IMR-90 (cell line): ENCODE measurements around the gene RPS19. TPM values are rescaled to one million over a fixed set of nuclear protein-coding genes. Genes with fewer than 3 reads are reported as not detected.

Experiments
- ATAC-seq: fragments of 200-7000 bp; cut with Tn5 transposase; 2 replicates; pipeline ENCODE4 v1.9.1; 2020; ENCODE audit warnings: low read depth, mild to moderate bottlenecking, moderate library complexity
- BruUV-seq: library from RNA; stranded (reverse); fragments of 400-500 nt; replicated peaks from 2 replicates; lab custom pipeline; 2021; lab: Mats Ljungman, UMichigan
- CTCF ChIA-PET: fragments of 300-600 bp; formaldehyde crosslinking; extraction: SDS; loops from one replicate; lab custom pipeline; 2021; ENCODE audit warnings: antibody characterized with exemption; lab: Yijun Ruan, JAX
- POLR2A ChIA-PET: fragments of 300-600 bp; sonication (Branson Sonifier 250); formaldehyde crosslinking; loops from one replicate; lab custom pipeline; 2022; ENCODE audit warnings: antibody characterized with exemption; ENCODE audit not compliant: unreplicated experiment; lab: Charles Lee
- DNase-seq: peaks from one replicate; pipeline ENCODE4 v3.0.0; 2013
- H2AFZ ChIP-seq: replicated peaks from 2 replicates; pipeline ENCODE3; 2013; ENCODE audit warnings: low read length, mild to moderate bottlenecking; ENCODE audit not compliant: poor library complexity
- H2AK5ac ChIP-seq: 2 replicates; pipeline ENCODE4 v1.6.1; 2013; ENCODE audit warnings: low read depth, low read length, inconsistent platforms
- H2AK9ac ChIP-seq: replicated peaks from 2 replicates; pipeline ENCODE3; 2013; ENCODE audit warnings: mild to moderate bottlenecking, low read depth, low read length, moderate library complexity; ENCODE audit not compliant: poor library complexity
- H2BK120ac ChIP-seq: 2 replicates; pipeline ENCODE4 v1.6.1; 2013; ENCODE audit warnings: low read depth, low read length, inconsistent platforms
- H2BK15ac ChIP-seq: 3 replicates; pipeline ENCODE4 v1.6.1; 2013; ENCODE audit warnings: low read depth, low read length, inconsistent platforms
- H2BK20ac ChIP-seq: 2 replicates; pipeline ENCODE4 v1.6.1; 2013; ENCODE audit warnings: low read depth, mild to moderate bottlenecking, inconsistent platforms, low read length, moderate library complexity
- H2BK5ac ChIP-seq: 2 replicates; pipeline ENCODE4 v1.6.1; 2013; ENCODE audit warnings: mild to moderate bottlenecking, low read depth, low read length, inconsistent platforms; ENCODE audit not compliant: poor library complexity, severe bottlenecking
- H3K14ac ChIP-seq: replicated peaks from 2 replicates; pipeline ENCODE4 v1.6.1; 2013; ENCODE audit warnings: low read depth, low read length, inconsistent platforms
- H3K18ac ChIP-seq: 2 replicates; pipeline ENCODE4 v1.6.1; 2013; ENCODE audit warnings: low read depth, low read length, control low read depth
- H3K23ac ChIP-seq: 2 replicates; pipeline ENCODE4 v1.6.1; 2013; ENCODE audit warnings: low read depth, low read length, inconsistent platforms
- H3K27ac ChIP-seq: 2 replicates; pipeline ENCODE4 v1.5.1; 2013; ENCODE audit warnings: mild to moderate bottlenecking, control low read depth, low read length; ENCODE audit not compliant: insufficient read depth
- H3K27me3 ChIP-seq: 2 replicates; pipeline ENCODE4 v1.6.1; 2013; ENCODE audit warnings: low read length; ENCODE audit not compliant: control insufficient read depth, insufficient read depth
- H3K36me3 ChIP-seq: 2 replicates; pipeline ENCODE4 v1.6.1; 2013; ENCODE audit warnings: low read length, mixed read lengths; ENCODE audit not compliant: control insufficient read depth, insufficient read depth
- H3K4ac ChIP-seq: 2 replicates; pipeline ENCODE4 v1.6.1; 2013; ENCODE audit warnings: low read depth, low read length, inconsistent platforms
- H3K4me1 ChIP-seq: 2 replicates; pipeline ENCODE4 v1.6.1; 2013; ENCODE audit warnings: low read length, mixed read lengths; ENCODE audit not compliant: control insufficient read depth, insufficient read depth
- H3K4me2 ChIP-seq: 2 replicates; pipeline ENCODE4 v1.6.1; 2013; ENCODE audit warnings: low read depth, mild to moderate bottlenecking, control low read depth, low read length, moderate library complexity
- H3K4me3 ChIP-seq: 2 replicates; pipeline ENCODE4 v1.5.1; 2013; ENCODE audit warnings: low read depth, mild to moderate bottlenecking, control low read depth, low read length, moderate library complexity; ENCODE audit not compliant: insufficient read depth
- H3K56ac ChIP-seq: 2 replicates; pipeline ENCODE4 v1.6.1; 2013; ENCODE audit warnings: low read length, inconsistent platforms; ENCODE audit not compliant: insufficient read depth; ENCODE audit errors: extremely low read depth
- H3K79me1 ChIP-seq, 2 experiments: 2 replicates each; pipeline ENCODE4 v1.6.1; 2013; ENCODE audit warnings: low read length in 2 of 2, inconsistent platforms in 1 of 2, low read depth in 1 of 2
- H3K9ac ChIP-seq: 2 replicates; pipeline ENCODE4 v1.6.1; 2013; ENCODE audit warnings: low read depth, low read length, control low read depth
- H3K9me1 ChIP-seq: 2 replicates; pipeline ENCODE4 v1.6.1; 2013; ENCODE audit warnings: low read length, inconsistent platforms; ENCODE audit not compliant: insufficient read depth
- H3K9me3 ChIP-seq: 2 replicates; pipeline ENCODE4 v1.6.1; 2013; ENCODE audit warnings: low read length; ENCODE audit not compliant: control insufficient read depth, insufficient read depth
- H4K20me1 ChIP-seq: 2 replicates; pipeline ENCODE4 v1.6.1; 2013; ENCODE audit warnings: low read length, inconsistent platforms; ENCODE audit not compliant: insufficient read depth
- H4K5ac ChIP-seq: 2 replicates; pipeline ENCODE4 v1.6.1; 2013; ENCODE audit warnings: mild to moderate bottlenecking, low read depth, low read length, control low read depth
- H4K8ac ChIP-seq, 2 experiments: 2 replicates each; pipeline ENCODE4 v1.6.1; 2013; ENCODE audit warnings: low read depth in 2 of 2, low read length in 2 of 2, control low read depth in 1 of 2, inconsistent platforms in 1 of 2
- H4K91ac ChIP-seq: 2 replicates; pipeline ENCODE4 v1.6.1; 2013; ENCODE audit warnings: low read depth, low read length, inconsistent platforms; ENCODE audit not compliant: insufficient read depth
- BHLHE40 ChIP-seq: fragments of 150-350 bp; IDR thresholded peaks from 2 replicates; pipeline ENCODE4 v1.6.1; 2016; ENCODE audit warnings: mild to moderate bottlenecking, low read depth, low read length
- CHD1 ChIP-seq: IDR thresholded peaks from 2 replicates; pipeline ENCODE4 v1.6.1; 2012; ENCODE audit warnings: low read depth, low read length, improper control_type of control experiment
- CTCF ChIP-seq: conservative IDR thresholded peaks from 2 replicates; pipeline ENCODE4 v1.5.1; 2012; ENCODE audit warnings: mild to moderate bottlenecking, low read depth, low read length, improper control_type of control experiment
- ELK1 ChIP-seq: fragments of 150-350 bp; IDR thresholded peaks from 2 replicates; pipeline ENCODE4 v1.6.1; 2016; ENCODE audit warnings: low read depth, mild to moderate bottlenecking, low read length, moderate library complexity, borderline replicate concordance
- FOS ChIP-seq: fragments of 150-350 bp; IDR thresholded peaks from 2 replicates; pipeline ENCODE4 v1.6.1; 2016; ENCODE audit warnings: low read depth, low read length
- MAFK ChIP-seq: IDR thresholded peaks from 2 replicates; pipeline ENCODE4 v1.6.1; 2012; ENCODE audit warnings: low read depth, low read length, improper control_type of control experiment
- MAZ ChIP-seq: IDR thresholded peaks from 2 replicates; pipeline ENCODE4 v1.6.1; 2012; ENCODE audit warnings: low read depth, mild to moderate bottlenecking, low read length, improper control_type of control experiment, moderate library complexity, borderline replicate concordance
- MXI1 ChIP-seq: IDR thresholded peaks from 2 replicates; pipeline ENCODE4 v1.6.1; 2012; ENCODE audit warnings: low read depth, mild to moderate bottlenecking, low read length, moderate library complexity, borderline replicate concordance
- NFE2L2 ChIP-seq: fragments of 150-350 bp; IDR thresholded peaks from 2 replicates; pipeline ENCODE4 v1.6.1; 2016; ENCODE audit warnings: low read depth, mild to moderate bottlenecking, low read length
- POLR2A ChIP-seq: IDR thresholded peaks from 2 replicates; pipeline ENCODE4 v1.6.1; 2012; ENCODE audit warnings: mild to moderate bottlenecking, low read depth, low read length
- RCOR1 ChIP-seq: IDR thresholded peaks from 2 replicates; pipeline ENCODE4 v1.6.1; 2012; ENCODE audit warnings: mild to moderate bottlenecking, low read length, improper control_type of control experiment; ENCODE audit not compliant: insufficient replicate concordance
- SMC3 ChIP-seq: fragments of 150-350 bp; IDR thresholded peaks from 2 replicates; pipeline ENCODE4 v1.6.1; 2016; ENCODE audit warnings: low read depth, mild to moderate bottlenecking, antibody characterized with exemption, low read length, moderate library complexity
- USF2 ChIP-seq: fragments of 150-350 bp; IDR thresholded peaks from 2 replicates; pipeline ENCODE4 v1.6.1; 2017; ENCODE audit warnings: mild to moderate bottlenecking, antibody characterized with exemption, low read length, low read depth
- WGBS, 2 experiments: methylation state at CpG; one replicate each; pipeline versions ENCODE4 v1.1.5 to v1.1.7; 2013; ENCODE audit warnings: missing lambda C conversion rate in 2 of 2; ENCODE audit not compliant: insufficient read length in 1 of 2; ENCODE audit errors: extremely low coverage in 2 of 2; 5-methylcytosine and 5-hydroxymethylcytosine counted together
- dilution Hi-C: fragments of 300-500 bp; cut with HindIII; formaldehyde crosslinking; loops from one replicate; pipeline ENCODE4 v1.14.3; 2018; ENCODE audit warnings: low sequenced_read_pairs; ENCODE audit not compliant: unreplicated experiment
- in situ Hi-C: fragments of 300-500 bp; cut with MboI; formaldehyde crosslinking; loops from 3 replicates; pipeline ENCODE4 v1.14.3; 2019; ENCODE audit warnings: low sequenced_read_pairs, inconsistent platforms, mixed read lengths
- intact Hi-C: fragments of 100-400 bp; cut with micrococcal nuclease; formaldehyde crosslinking; loops from 2 replicates; pipeline ENCODE4 v1.10.0; 2022
- polyA plus RNA-seq, 3 experiments: library from polyadenylated mRNA; depleted of rRNA; stranded (reverse); fragments of >200 nt; gene quantifications; 2 replicates each; pipeline ENCODE4 v1.2.3, GENCODE V29; 2012; ENCODE audit warnings: low replicate concordance in 1 of 3
- total RNA-seq: library from RNA; depleted of rRNA; stranded (reverse); fragments of >200 nt; gene quantifications from 2 replicates; pipeline ENCODE4 v1.2.3, GENCODE V29; 2012

Gene RPS19
- total and polyA plus RNA-seq, 2 of the 4 experiments (the other 2 are of a cell fraction) = 230 to 3,988 TPM

- Histone ChIP-seq H3K23ac (no peak overlapping the region), H4K20me1 (peaks cover 25% of the 10 kb centered on the region), H2BK120ac (no peak overlapping the region), H3K4me3 (no peak overlapping the region), H3K79me1 (0 out of 4 replicates have a peak, but pooled peaks cover 0 to 3% of the 10 kb centered on the region in 2 experiments), H3K27me3 (peaks cover 17% of the 10 kb centered on the region), H3K4me1 (no peaks in the 10 kb centered on the region), H4K8ac (no peak overlapping the region), H4K91ac (no peak overlapping the region), H2BK5ac (no peak overlapping the region), H3K4ac (no peak overlapping the region), H3K14ac (no peak overlapping the region), H2BK20ac (no peak overlapping the region), H2AFZ (no peak overlapping the region), H3K4me2 (no peak overlapping the region), H3K9me3 (no peaks in the 10 kb centered on the region), H3K56ac (no peak overlapping the region), H2AK5ac (no peak overlapping the region), H3K18ac (no peak overlapping the region), H3K27ac (no peak overlapping the region), H2BK15ac (no peak overlapping the region), H3K9me1 (no peaks in the 10 kb centered on the region; the same call in 1 of the 2 replicates), H2AK9ac (no peak overlapping the region), H3K9ac (no peak overlapping the region), H4K5ac (no peak overlapping the region), H3K36me3 (peaks cover 48% of the 10 kb centered on the region)
- no TSS peak for BruUV-seq
- CTCF ChIA-PET = no interaction called here
- ATAC-seq = no peak
- TF ChIP-seq MAFK (no peak), ELK1 (no peak), USF2 (no peak), MXI1 (no peak), POLR2A (no peak), MAZ (no peak), BHLHE40 (no peak), RCOR1 (no peak), CHD1 (no peak), FOS (no peak), NFE2L2 (no peak), SMC3 (no peak), CTCF (no peak)
- WGBS, 2 experiments = 88% methylated on average over 4 of the region's 21 CpGs; no CpG with 5 or more reads in 1 of the 2 experiments
- in situ Hi-C loops = no loop called here
- intact Hi-C loops = no loop called here
- dilution Hi-C loops = no loop called here
- POLR2A ChIA-PET = no interaction called here
- no peak for DNase-seq
Observed at GRCh38 chr19:41906916-41907680, 47.0 kb downstream of the RPS19 start.
